Peyer's patch (tissue), 4 donors: Measurements from ENCODE around the gene ABLIM1. TPM values are rescaled to one million over a fixed set of nuclear protein-coding genes. Genes with fewer than 3 reads are reported as not detected.

Experiments used
- DNase-seq, 3 donors: peaks; one replicate each; pipeline ENCODE4 v3.0.0-alpha.2; 2017 to 2019
- H3K27ac ChIP-seq, 4 donors: fragments of 200-600 bp; sonication (generic); one replicate each; pipeline ENCODE4 v1.5.1; 2016 to 2019
- H3K27me3 ChIP-seq, 2 donors: fragments of 200-600 bp; sonication (generic); one replicate each; pipeline ENCODE4 v1.5.1; 2019
- H3K36me3 ChIP-seq, 3 donors: fragments of 200-600 bp; sonication (generic); one replicate each; pipeline ENCODE4 v1.5.1; 2016 to 2019
- H3K4me1 ChIP-seq, 4 donors: fragments of 200-600 bp; sonication (generic); one replicate each; pipeline ENCODE4 v1.5.1; 2016 to 2019
- H3K4me3 ChIP-seq, 4 donors: fragments of 200-600 bp; sonication (generic); 1 replicate in 3 of 4; 2 replicates in 1 of 4; pipeline ENCODE4 v1.5.1; 2016 to 2019; ENCODE audit warnings: mild to moderate bottlenecking in 1 of 4
- H3K9me3 ChIP-seq, 4 donors: fragments of 200-600 bp; sonication (generic); one replicate each; pipeline ENCODE4 v1.5.1; 2016 to 2019; ENCODE audit warnings: mild to moderate bottlenecking in 1 of 4
- POLR2A ChIP-seq, 2 donors: fragments of 450-650 bp; IDR thresholded peaks; one replicate each; pipeline ENCODE4 v1.5.1; 2017; ENCODE audit warnings: antibody characterized with exemption in 2 of 2, mild to moderate bottlenecking in 2 of 2, moderate library complexity in 2 of 2
- total RNA-seq, 4 donors: library from RNA; depleted of rRNA; stranded (reverse); fragments of >200 nt; gene quantifications; one replicate each; pipeline ENCODE4 v1.1.0, GENCODE V29; 2016
- TF ChIP-seq, protein P1 (sequence below), 6 experiments: fragments of 450-650 bp in 4 of 6; fragments of 200-600 bp in 2 of 6; sonication (generic) in 1 of 6; IDR thresholded peaks; one replicate each; pipeline ENCODE4 v1.5.1; 2017 to 2019; ENCODE audit warnings: antibody characterized with exemption in 6 of 6, mild to moderate bottlenecking in 3 of 6, moderate library complexity in 1 of 6

ABLIM1 gene
- total RNA-seq, 4 donors from 2014 or later: 91.6 to 145 (median 121) TPM

DNA sequence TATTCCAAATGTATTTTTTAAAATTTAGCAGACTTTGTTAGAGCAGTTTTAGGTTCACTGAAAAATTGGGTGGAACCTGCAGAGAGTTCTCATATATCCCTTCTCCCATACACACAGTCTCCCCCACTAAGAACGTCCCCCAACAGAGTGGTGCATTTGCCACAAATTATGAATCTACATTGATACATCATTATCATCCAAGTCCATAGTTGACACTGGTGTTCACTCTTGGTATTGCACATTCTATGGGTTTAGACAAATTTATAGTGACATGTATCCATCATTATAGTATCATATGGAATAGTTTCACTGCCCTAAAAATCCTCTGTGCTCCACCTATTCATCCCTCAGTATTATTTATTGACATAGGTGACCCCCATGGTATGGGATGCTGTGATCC lies 156.4 kb downstream of the ABLIM1 start:
- Histone ChIP-seq H3K9me3 (no peaks in the 10 kb centered on the region), H3K27me3 (no peaks in the 10 kb centered on the region), H3K36me3 (no peaks in the 10 kb centered on the region), H3K4me1 (peaks cover 0 to 42% (median 17%) of the 10 kb centered on the region in 4 donors), H3K4me3 (no peak overlapping the region), H3K27ac (peak overlapping the region in 1 of 4 donors; percentile 83)
- no peak for DNase-seq
- TF ChIP-seq, protein P1, sequence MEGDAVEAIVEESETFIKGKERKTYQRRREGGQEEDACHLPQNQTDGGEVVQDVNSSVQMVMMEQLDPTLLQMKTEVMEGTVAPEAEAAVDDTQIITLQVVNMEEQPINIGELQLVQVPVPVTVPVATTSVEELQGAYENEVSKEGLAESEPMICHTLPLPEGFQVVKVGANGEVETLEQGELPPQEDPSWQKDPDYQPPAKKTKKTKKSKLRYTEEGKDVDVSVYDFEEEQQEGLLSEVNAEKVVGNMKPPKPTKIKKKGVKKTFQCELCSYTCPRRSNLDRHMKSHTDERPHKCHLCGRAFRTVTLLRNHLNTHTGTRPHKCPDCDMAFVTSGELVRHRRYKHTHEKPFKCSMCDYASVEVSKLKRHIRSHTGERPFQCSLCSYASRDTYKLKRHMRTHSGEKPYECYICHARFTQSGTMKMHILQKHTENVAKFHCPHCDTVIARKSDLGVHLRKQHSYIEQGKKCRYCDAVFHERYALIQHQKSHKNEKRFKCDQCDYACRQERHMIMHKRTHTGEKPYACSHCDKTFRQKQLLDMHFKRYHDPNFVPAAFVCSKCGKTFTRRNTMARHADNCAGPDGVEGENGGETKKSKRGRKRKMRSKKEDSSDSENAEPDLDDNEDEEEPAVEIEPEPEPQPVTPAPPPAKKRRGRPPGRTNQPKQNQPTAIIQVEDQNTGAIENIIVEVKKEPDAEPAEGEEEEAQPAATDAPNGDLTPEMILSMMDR (IDR thresholded peaks at IDR 0.05): peak in 3 of 6 experiments; percentile 23 to 26 (median 24)
- no peak for TF ChIP-seq POLR2A (IDR thresholded peaks at IDR 0.05)

DNA sequence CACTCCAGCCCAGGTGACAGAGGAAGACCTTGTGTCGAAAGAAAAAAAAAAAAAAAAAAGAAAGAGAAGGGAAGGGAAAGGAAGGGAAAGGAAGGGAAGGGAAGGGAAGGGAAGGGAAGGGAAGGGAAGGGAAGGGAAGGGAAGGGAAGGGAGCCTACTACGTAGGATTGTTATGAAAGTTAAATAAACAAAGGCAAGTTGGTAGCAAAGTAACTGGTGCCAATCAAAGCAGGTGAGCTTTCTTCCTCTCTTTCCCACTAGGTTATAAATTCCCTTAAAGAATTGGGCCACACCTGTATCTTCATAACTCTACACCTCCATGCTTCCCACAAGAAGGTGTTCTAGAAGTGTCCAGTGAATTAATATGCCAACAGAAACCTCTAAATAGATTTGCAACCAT lies 157.4 kb downstream of the ABLIM1 start:
- Histone ChIP-seq H3K27ac (peak overlapping the region in 3 of 4 donors; percentile 83 to 90 (median 87)), H3K36me3 (no peaks in the 10 kb centered on the region), H3K4me3 (no peak overlapping the region), H3K4me1 (peaks cover 0 to 40% (median 17%) of the 10 kb centered on the region in 4 donors), H3K27me3 (no peaks in the 10 kb centered on the region), H3K9me3 (no peaks in the 10 kb centered on the region)
- DNase-seq: no peak
- TF ChIP-seq, protein P1 (IDR thresholded peaks at IDR 0.05): no peak
- no peak for TF ChIP-seq POLR2A (IDR thresholded peaks at IDR 0.05)

DNA sequence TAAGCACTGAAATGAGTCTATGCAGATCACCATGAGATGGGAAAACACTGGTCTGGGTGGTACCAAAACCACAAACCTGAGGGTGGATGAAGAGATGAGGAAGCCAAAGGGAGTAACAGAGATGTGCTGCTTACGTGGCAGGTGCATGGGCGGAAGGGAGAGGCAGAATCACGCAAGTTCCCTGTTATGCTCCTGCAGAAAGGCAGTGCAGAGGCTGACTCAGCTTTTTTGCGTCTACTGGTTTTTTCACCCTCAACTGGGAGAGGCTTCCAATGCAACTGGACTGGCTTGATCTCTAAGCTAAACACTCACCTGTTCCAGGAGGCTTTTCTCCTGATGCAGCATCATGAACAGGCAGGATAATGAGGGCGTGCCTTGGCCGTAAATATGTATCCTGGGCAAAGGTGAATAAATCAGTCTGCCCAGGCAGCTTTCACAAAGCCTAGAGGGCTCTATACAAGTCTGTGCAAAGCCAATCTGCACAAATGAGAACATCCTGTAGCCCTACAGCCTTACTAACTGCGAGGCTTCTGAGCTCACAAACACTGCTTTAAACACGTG lies 158.4 kb downstream of the ABLIM1 start:
- TF ChIP-seq, protein P1 (IDR thresholded peaks at IDR 0.05): peak in 1 of 6 experiments; percentile 10
- TF ChIP-seq POLR2A (IDR thresholded peaks at IDR 0.05): peak; percentile 28 to 62
- no peaks in the 10 kb centered on the region for H3K27me3 ChIP-seq
- no peaks in the 10 kb centered on the region for H3K9me3 ChIP-seq
- H3K36me3 ChIP-seq: no peaks in the 10 kb centered on the region
- DNase-seq: peak; percentile 75 to 92 (median 80)
- H3K27ac ChIP-seq: peak overlapping the region; percentile 83 to 90 (median 85)
- no peak overlapping the region for H3K4me3 ChIP-seq
- peaks cover 0 to 33% (median 17%) of the 10 kb centered on the region in 4 donors for H3K4me1 ChIP-seq

- Histone ChIP-seq H3K27ac (peak overlapping the region; percentile 83 to 90 (median 85)), H3K9me3 (no peaks in the 10 kb centered on the region), H3K4me1 (peaks cover 0 to 32% (median 17%) of the 10 kb centered on the region in 4 donors), H3K36me3 (no peaks in the 10 kb centered on the region), H3K27me3 (no peaks in the 10 kb centered on the region), H3K4me3 (no peak overlapping the region)
- TF ChIP-seq, protein P1 (IDR thresholded peaks at IDR 0.05): no peak
- no peak for TF ChIP-seq POLR2A (IDR thresholded peaks at IDR 0.05)
- DNase-seq: no peak
Observed at GRCh38 chr10:114499116-114499515, 159.0 kb downstream of the ABLIM1 start.

GRCh38 chr10:114498413-114499111 lies 159.5 kb downstream of the ABLIM1 start:
- no peak overlapping the region for H3K4me3 ChIP-seq
- TF ChIP-seq POLR2A (IDR thresholded peaks at IDR 0.05): no peak
- TF ChIP-seq, protein P1 (IDR thresholded peaks at IDR 0.05): no peak
- peaks cover 0 to 32% (median 17%) of the 10 kb centered on the region in 4 donors for H3K4me1 ChIP-seq
- DNase-seq: no peak
- H3K27ac ChIP-seq: peak overlapping the region; percentile 83 to 90 (median 85)
- no peaks in the 10 kb centered on the region for H3K27me3 ChIP-seq
- H3K9me3 ChIP-seq: no peaks in the 10 kb centered on the region
- H3K36me3 ChIP-seq: no peaks in the 10 kb centered on the region
